Lower leg skin (tissue), 4 donors: ENCODE measurements around the gene TMEM239. TPM values are rescaled to one million over a fixed set of nuclear protein-coding genes. Genes with fewer than 3 reads are reported as not detected.
"Not testable (repeated sequence)": the region's sequence is repeated elsewhere in the genome, so short reads cannot be mapped to it uniquely, and the experiment has no call there.

Experiments used
- DNase-seq, 2 donors: peaks; one replicate each; pipeline ENCODE4 v3.0.0-alpha.2; 2019; ENCODE audit warnings: low spot score in 2 of 2
- H3K4me3 ChIP-seq: fragments of 200-600 bp; sonication (generic); 2 replicates; pipeline ENCODE4 v1.5.1; 2017; ENCODE audit warnings: mild to moderate bottlenecking, low read depth; ENCODE audit not compliant: poor library complexity, severe bottlenecking
- POLR2A ChIP-seq, 2 donors: fragments of 450-650 bp; IDR thresholded peaks; one replicate each; pipeline ENCODE4 v1.6.1; 2016 to 2017; ENCODE audit warnings: antibody characterized with exemption in 2 of 2, mild to moderate bottlenecking in 1 of 2, moderate library complexity in 1 of 2
- WGBS, 2 donors: methylation state at CpG; one replicate each; pipeline ENCODE4 v1.1.5; 2018; 5-methylcytosine and 5-hydroxymethylcytosine counted together
- intact Hi-C: fragments of 100-400 bp; cut with DNase I; formaldehyde crosslinking; loops from one replicate; pipeline ENCODE4 v1.15.0; 2023; ENCODE audit warnings: low total_unique reads
- total RNA-seq, 4 donors: library from RNA; depleted of rRNA; stranded (reverse); fragments of >200 nt; gene quantifications; one replicate each; pipeline ENCODE4 v1.1.0, GENCODE V29; 2016
- TF ChIP-seq, protein P1 (sequence below), 3 donors: fragments of 450-650 bp; IDR thresholded peaks; one replicate each; pipeline ENCODE4 v1.5.1; 2016; ENCODE audit warnings: antibody characterized with exemption in 3 of 3, mild to moderate bottlenecking in 3 of 3, moderate library complexity in 2 of 3

The TMEM239 gene
- not detected for total RNA-seq

DNA sequence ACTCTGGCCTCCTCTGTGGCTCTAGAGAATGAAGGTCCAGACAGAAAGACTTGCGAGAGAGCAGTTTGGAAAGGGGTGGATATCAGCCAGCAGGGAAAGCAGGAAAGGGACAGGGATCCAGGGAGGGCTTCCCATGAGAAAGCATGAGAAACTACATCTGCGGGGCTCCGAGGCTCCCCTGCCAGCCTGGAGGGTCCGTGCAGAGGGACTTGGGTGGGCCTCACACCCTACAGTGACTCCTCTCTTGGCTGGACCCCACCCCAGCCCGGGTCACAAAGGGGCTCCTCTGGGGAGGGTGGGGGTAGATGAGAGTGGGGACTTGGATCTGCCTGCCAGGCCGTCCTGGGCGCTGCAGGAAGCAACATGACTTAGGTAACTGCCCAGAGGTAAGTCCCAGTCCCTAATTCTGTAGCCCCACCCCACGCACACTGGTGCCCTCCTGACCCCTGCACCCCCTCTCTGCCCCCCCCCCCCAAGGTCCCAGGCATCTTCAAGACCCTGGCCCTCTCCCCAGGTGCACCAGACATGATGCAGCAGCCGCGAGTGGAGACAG is at the start of gene TMEM239:
TMEM239 (plus strand) TSS at position 335 of the 553 bp plus-strand sequence; CDS start at position 526, 191 bp downstream.
- H3K4me3 ChIP-seq, result no peak within 1 kb of the TSS
- peak in 1 of 2 donors; percentile 62 for DNase-seq
- no peak for TF ChIP-seq POLR2A (IDR thresholded peaks at IDR 0.05)
- TF ChIP-seq, protein P1, sequence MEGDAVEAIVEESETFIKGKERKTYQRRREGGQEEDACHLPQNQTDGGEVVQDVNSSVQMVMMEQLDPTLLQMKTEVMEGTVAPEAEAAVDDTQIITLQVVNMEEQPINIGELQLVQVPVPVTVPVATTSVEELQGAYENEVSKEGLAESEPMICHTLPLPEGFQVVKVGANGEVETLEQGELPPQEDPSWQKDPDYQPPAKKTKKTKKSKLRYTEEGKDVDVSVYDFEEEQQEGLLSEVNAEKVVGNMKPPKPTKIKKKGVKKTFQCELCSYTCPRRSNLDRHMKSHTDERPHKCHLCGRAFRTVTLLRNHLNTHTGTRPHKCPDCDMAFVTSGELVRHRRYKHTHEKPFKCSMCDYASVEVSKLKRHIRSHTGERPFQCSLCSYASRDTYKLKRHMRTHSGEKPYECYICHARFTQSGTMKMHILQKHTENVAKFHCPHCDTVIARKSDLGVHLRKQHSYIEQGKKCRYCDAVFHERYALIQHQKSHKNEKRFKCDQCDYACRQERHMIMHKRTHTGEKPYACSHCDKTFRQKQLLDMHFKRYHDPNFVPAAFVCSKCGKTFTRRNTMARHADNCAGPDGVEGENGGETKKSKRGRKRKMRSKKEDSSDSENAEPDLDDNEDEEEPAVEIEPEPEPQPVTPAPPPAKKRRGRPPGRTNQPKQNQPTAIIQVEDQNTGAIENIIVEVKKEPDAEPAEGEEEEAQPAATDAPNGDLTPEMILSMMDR (IDR thresholded peaks at IDR 0.05), result no peak
- intact Hi-C loops, result no loop called here
- WGBS, 2 donors, result 74 to 75% methylated on average over 8 to 10 of the region's 10 CpGs

DNA sequence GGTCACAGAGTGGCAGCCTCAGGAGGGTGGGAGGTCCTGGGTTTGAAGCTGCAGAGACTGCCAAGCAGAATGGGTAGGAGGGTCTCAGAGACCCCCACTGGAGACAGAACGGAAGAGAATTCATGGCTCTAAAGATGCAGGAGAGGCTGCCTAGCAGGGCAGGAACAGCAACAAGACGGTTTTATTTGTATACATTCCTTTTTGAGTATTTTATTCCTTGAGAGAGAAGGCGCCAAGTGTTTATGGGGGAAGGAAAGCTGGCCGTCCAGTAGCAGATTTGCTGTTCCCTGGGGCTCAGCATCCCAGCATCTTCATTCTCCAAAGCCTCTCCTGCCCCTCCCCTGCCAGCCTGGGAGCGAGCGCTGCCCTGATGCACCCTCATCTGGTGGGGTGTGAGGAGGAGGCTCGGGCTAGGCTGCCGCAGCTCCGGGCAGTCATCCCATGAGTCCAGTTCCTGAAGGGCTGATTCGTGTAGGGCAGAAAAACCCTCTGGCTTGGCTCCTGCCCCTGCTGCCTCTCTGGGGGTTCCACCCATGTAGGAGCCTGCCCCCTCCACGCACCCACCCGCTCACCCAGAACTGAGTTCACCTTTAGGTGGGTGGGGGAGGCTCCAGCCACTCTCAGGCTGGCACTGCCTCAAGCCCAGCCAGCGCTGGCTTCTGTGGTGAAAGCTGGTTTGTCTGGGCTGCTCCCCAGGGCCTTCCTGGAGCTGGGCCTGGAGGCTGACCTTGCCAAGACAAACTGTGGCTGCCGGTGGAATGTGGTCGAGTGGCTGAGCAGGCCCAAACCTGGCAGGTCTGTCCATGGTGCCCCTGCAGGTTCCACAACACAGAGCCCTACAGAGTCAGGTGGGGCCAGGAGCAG is 48.2 kb upstream of the TMEM239 start:
- intact Hi-C loops, result no loop called here
- no peak for TF ChIP-seq POLR2A (IDR thresholded peaks at IDR 0.05)
- TF ChIP-seq, protein P1 (IDR thresholded peaks at IDR 0.05), result no peak
- 40 to 49% methylated on average over 12 to 15 of the region's 15 CpGs for WGBS, 2 donors
- no peak overlapping the region for H3K4me3 ChIP-seq
- peak in 1 of 2 donors; percentile 85 for DNase-seq

DNA sequence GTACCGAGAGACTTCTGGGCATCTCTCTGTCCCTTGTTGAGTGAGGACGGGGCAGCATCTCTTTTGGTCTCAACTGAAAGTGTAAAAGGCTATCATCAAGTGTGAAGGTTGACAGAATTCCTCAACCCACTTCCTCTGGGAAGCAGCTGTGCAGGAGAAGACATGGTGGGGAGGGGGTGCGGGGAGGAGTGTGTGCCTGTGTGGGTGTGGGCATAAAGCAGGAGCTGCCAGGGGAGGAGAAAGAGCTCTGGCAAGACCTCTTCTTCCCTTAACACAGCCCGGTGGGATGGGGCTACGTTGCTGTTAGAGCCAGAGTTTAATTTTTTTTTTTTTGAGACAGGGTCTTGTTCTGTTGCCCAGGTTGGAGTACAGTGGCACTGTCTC is 47.5 kb upstream of the TMEM239 start:
- no peak overlapping the region for H3K4me3 ChIP-seq
- 46 to 48% methylated on average over 5 of the region's 5 CpGs for WGBS, 2 donors
- no peak for TF ChIP-seq POLR2A (IDR thresholded peaks at IDR 0.05)
- TF ChIP-seq, protein P1 (IDR thresholded peaks at IDR 0.05), result no peak
- intact Hi-C loops, result no loop called here
- no peak for DNase-seq

DNA sequence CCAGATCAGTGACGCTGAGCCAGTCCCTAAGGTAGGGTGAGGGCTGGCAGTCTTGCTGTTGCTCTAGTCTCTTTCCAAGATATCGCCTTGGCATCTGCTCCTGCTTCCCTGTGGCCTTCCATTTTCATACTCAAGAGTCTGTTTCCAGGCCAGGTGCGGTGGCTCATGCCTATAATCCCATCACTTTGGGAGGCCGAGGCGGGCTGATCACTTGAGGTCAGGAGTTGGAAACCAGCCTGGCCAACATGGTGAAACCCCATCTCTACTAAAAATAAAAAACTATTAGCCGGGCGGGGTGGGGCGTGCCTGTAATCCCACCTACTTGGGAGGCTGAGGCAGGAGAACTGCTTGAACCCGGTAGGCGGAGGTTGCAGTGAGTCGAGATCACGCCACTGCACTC is 46.1 kb upstream of the TMEM239 start:
- intact Hi-C loops, result not testable (repeated sequence)

DNA sequence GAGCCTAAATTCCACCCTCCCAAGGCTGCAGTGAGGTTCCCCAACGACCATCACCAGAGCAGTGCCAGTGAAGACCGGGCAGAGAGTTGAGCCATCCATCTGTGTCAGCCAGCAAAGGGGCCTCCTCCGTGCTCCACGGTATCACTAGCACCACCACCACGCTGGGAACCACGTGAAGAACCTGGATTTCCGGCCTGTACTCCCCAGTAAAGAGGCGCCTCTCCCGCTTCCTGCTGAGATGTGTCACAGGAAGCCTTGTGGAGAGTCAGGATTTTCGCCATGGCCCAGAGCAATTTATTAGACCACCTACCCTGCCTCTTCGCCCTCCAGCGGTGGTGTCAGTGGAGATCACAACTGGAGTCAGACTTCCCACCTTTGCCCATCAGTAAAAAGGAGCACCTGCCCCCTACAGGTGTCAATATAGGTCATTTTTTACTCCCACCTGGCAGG is 44.5 kb upstream of the TMEM239 start:
- no peak overlapping the region for H3K4me3 ChIP-seq
- DNase-seq, result peak in 1 of 2 donors; percentile 77
- TF ChIP-seq POLR2A (IDR thresholded peaks at IDR 0.05), result no peak
- TF ChIP-seq, protein P1 (IDR thresholded peaks at IDR 0.05), result no peak
- whole genome bisulfite sequencing, 2 donors, result 44 to 48% methylated on average over 12 of the region's 12 CpGs
- intact Hi-C loops, result no loop called here

More for the DNA sequence above, 46.1 kb upstream of the TMEM239 start:
- DNase-seq, result peak in 1 of 2 donors; percentile 53
- 81 to 87% methylated on average over 12 of the region's 12 CpGs for WGBS, 2 donors
- H3K4me3 ChIP-seq, result not testable (repeated sequence)

DNA sequence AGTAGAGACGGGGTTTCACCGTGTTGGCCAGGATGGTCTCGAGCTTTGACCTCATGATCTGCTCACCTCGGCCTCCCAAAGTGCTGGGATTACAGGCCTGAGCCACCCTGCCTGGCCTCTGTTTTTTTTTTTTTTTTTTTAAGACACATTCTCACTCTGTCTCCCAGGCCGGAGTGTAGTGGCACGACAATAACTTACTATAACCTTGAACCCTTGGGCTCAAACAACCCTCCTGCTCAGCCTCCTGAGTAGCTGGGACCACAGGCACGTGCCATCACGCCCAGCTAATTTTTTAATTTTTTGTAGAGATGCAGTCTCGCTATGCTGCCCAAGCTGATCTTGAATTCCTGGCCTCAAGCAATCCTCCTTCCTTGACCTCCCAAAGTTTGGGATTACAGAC is 42.4 kb upstream of the TMEM239 start:
- intact Hi-C loops, result no loop called here
- H3K4me3 ChIP-seq, result no peak overlapping the region
- TF ChIP-seq POLR2A (IDR thresholded peaks at IDR 0.05), result no peak
- TF ChIP-seq, protein P1 (IDR thresholded peaks at IDR 0.05), result no peak
- 76 to 89% methylated on average over 9 of the region's 9 CpGs for WGBS, 2 donors
- DNase-seq, result peak in 1 of 2 donors; percentile 26
